Measurements from ENCODE around the gene HDC. TPM values are rescaled to one million over a fixed set of nuclear protein-coding genes. Genes with fewer than 3 reads are reported as not detected.

The HDC gene
- total and polyA plus RNA-seq, 10 of the 15 experiments (the other 5 are each of a cell fraction or from before 2014, with no cell fraction given), result not detected

DNA sequence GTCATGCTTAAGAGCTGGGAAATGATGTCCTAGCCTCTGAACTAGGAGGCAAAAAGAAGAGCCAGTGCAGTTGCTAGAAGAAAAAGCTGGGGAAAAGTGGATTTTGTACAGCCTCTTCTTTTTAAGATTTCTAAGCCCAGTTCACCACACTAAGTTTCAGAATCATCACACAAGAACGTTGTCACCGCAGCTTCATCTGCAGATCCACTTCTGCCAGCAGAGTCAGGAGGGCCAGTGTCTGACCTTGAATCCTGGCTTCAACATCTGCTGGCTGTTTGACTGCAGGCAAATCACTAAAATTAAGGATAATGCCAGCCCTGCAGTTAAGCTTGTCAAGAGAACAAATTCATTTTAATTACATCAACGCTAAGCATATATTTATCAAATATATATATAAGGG lies 36.2 kb downstream of the HDC start (continued):
- TF ChIP-seq, protein P1, sequence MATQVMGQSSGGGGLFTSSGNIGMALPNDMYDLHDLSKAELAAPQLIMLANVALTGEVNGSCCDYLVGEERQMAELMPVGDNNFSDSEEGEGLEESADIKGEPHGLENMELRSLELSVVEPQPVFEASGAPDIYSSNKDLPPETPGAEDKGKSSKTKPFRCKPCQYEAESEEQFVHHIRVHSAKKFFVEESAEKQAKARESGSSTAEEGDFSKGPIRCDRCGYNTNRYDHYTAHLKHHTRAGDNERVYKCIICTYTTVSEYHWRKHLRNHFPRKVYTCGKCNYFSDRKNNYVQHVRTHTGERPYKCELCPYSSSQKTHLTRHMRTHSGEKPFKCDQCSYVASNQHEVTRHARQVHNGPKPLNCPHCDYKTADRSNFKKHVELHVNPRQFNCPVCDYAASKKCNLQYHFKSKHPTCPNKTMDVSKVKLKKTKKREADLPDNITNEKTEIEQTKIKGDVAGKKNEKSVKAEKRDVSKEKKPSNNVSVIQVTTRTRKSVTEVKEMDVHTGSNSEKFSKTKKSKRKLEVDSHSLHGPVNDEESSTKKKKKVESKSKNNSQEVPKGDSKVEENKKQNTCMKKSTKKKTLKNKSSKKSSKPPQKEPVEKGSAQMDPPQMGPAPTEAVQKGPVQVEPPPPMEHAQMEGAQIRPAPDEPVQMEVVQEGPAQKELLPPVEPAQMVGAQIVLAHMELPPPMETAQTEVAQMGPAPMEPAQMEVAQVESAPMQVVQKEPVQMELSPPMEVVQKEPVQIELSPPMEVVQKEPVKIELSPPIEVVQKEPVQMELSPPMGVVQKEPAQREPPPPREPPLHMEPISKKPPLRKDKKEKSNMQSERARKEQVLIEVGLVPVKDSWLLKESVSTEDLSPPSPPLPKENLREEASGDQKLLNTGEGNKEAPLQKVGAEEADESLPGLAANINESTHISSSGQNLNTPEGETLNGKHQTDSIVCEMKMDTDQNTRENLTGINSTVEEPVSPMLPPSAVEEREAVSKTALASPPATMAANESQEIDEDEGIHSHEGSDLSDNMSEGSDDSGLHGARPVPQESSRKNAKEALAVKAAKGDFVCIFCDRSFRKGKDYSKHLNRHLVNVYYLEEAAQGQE (IDR thresholded peaks at IDR 0.05; ENCODE audit: low read depth, low read length), result no peak
- TF ChIP-seq HDAC2 (IDR thresholded peaks at IDR 0.05), result no peak

DNA sequence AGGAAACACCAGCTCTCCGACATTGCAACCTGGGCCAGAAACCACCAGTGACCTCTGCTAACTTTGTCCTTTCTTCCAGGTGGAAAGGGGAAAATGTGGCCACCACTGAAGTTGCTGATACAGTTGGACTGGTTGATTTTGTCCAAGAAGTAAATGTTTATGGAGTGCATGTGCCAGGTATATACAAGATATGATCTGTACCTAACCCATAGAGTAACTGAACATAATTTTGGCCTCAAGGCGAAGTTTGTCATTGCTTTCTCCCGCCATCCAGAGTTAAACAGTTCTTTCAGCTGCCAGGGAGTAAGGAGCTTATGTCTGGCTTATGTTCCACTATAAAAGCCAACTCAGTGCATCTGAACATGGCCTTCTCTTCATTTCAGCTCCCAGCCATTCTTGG lies 36.7 kb downstream of the HDC start:
- TF ChIP-seq, protein P2, sequence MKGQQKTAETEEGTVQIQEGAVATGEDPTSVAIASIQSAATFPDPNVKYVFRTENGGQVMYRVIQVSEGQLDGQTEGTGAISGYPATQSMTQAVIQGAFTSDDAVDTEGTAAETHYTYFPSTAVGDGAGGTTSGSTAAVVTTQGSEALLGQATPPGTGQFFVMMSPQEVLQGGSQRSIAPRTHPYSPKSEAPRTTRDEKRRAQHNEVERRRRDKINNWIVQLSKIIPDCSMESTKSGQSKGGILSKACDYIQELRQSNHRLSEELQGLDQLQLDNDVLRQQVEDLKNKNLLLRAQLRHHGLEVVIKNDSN (IDR thresholded peaks at IDR 0.05; ENCODE audit: borderline replicate concordance, extremely low read length, insufficient read depth, low read depth, low read length), result no peak
- TF ChIP-seq, protein P3, sequence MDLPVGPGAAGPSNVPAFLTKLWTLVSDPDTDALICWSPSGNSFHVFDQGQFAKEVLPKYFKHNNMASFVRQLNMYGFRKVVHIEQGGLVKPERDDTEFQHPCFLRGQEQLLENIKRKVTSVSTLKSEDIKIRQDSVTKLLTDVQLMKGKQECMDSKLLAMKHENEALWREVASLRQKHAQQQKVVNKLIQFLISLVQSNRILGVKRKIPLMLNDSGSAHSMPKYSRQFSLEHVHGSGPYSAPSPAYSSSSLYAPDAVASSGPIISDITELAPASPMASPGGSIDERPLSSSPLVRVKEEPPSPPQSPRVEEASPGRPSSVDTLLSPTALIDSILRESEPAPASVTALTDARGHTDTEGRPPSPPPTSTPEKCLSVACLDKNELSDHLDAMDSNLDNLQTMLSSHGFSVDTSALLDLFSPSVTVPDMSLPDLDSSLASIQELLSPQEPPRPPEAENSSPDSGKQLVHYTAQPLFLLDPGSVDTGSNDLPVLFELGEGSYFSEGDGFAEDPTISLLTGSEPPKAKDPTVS (IDR thresholded peaks at IDR 0.05; ENCODE audit: low read depth, low read length), result no peak
- TF ChIP-seq CBFB (IDR thresholded peaks at IDR 0.05; ENCODE audit: low read depth), result no peak
- no peak for TF ChIP-seq HDAC2 (IDR thresholded peaks at IDR 0.05)
- no peak for TF ChIP-seq MTA3 (IDR thresholded peaks at IDR 0.05; ENCODE audit: borderline replicate concordance, low read length)
- no peak for TF ChIP-seq EZH2 (IDR thresholded peaks at IDR 0.05; ENCODE audit: borderline replicate concordance, control insufficient read depth, low read depth, low read length)
- TF ChIP-seq ZNF687 (IDR thresholded peaks at IDR 0.05), result no peak
- TF ChIP-seq RUNX3 (IDR thresholded peaks at IDR 0.05; ENCODE audit: low read length), result no peak
- TF ChIP-seq ZNF217 (IDR thresholded peaks at IDR 0.05), result no peak
- no peak for TF ChIP-seq ATF2 (IDR thresholded peaks at IDR 0.05; ENCODE audit: low read length)
- TF ChIP-seq YY1 (IDR thresholded peaks at IDR 0.05; ENCODE audit: low read depth, low read length), result no peak
- no TSS peak for BruUV-seq (replicated peaks)
- Histone ChIP-seq H4K20me1 (ENCODE audit: control insufficient read depth, insufficient read depth) (no peaks in the 10 kb centered on the region), H3K79me2 (ENCODE audit: control insufficient read depth, insufficient read depth, low read length) (no peaks in the 10 kb centered on the region), H3K36me3 (ENCODE audit: control insufficient read depth in 2 of 2, insufficient read depth in 2 of 2, low read length in 1 of 2) (no peaks in the 10 kb centered on the region; a peak in 1 of 4 replicates), H3K9me3 (replicated peaks; ENCODE audit: control insufficient read depth, insufficient read depth, low read length) (no peaks in the 10 kb centered on the region), H3K4me2 (ENCODE audit: control insufficient read depth, insufficient read depth) (no peak overlapping the region), H3K27ac (ENCODE audit: control insufficient read depth, insufficient read depth) (no peak overlapping the region), H2AFZ (ENCODE audit: control insufficient read depth, low read depth, low read length) (no peak overlapping the region), H3K9ac (ENCODE audit: control insufficient read depth, insufficient read depth, low read length) (no peak overlapping the region), H3K27me3 (replicated peaks in 1 of 2; ENCODE audit: control insufficient read depth in 2 of 2, insufficient read depth in 2 of 2, low read length in 1 of 2) (no peaks in the 10 kb centered on the region), H3K4me3 (no peak overlapping the region), H3K4me1 (ENCODE audit: control insufficient read depth, insufficient read depth, low read length) (no peaks in the 10 kb centered on the region)
- CTCF ChIA-PET, result no interaction called here
- SMC1A ChIA-PET (ENCODE audit: uncharacterized antibody, unreplicated experiment), result no interaction called here
- intact Hi-C loops (cut with micrococcal nuclease; ENCODE audit: unreplicated experiment), result no loop called here
- POLR2A ChIA-PET, result no interaction called here
- no peak for ATAC-seq
- in situ Hi-C loops (cut with MboI), result no loop called here
- no peak for FAIRE-seq
- 92% methylated on average over 3 of the region's 3 CpGs for WGBS (ENCODE audit: insufficient coverage, insufficient replicate concordance, low lambda C conversion rate, missing lambda C conversion rate)
- no peak for DNase-seq (ENCODE audit: low read depth, low spot score)
- RAD21 ChIA-PET (ENCODE audit: unreplicated experiment), result no interaction called here
